Trophoblast cell (in vitro differentiated cells and primary cell): ENCODE measurements around the gene SKIC2.

Experiments
- DNase-seq, 2 donors: peaks; one replicate each; pipeline ENCODE4 v3.0.0-alpha.2; 2016
- H2AFZ ChIP-seq: 2 replicates; pipeline ENCODE4 v1.6.1; 2013; ENCODE audit warnings: low read length, moderate library complexity, mild to moderate bottlenecking; ENCODE audit not compliant: insufficient read depth, poor library complexity
- H2AK5ac ChIP-seq: 2 replicates; pipeline ENCODE4 v1.6.1; 2013; ENCODE audit warnings: mild to moderate bottlenecking, low read length
- H2BK120ac ChIP-seq: 2 replicates; pipeline ENCODE4 v1.6.1; 2013; ENCODE audit warnings: low read length, mild to moderate bottlenecking, moderate library complexity; ENCODE audit not compliant: insufficient read depth, poor library complexity
- H2BK12ac ChIP-seq: 2 replicates; pipeline ENCODE4 v1.6.1; 2013; ENCODE audit warnings: mild to moderate bottlenecking, low read length, moderate library complexity
- H2BK5ac ChIP-seq: 2 replicates; pipeline ENCODE4 v1.6.1; 2013; ENCODE audit warnings: low read length, low read depth, moderate library complexity, mild to moderate bottlenecking; ENCODE audit not compliant: poor library complexity
- H3K14ac ChIP-seq: 2 replicates; pipeline ENCODE4 v1.6.1; 2013; ENCODE audit warnings: mild to moderate bottlenecking, low read length
- H3K18ac ChIP-seq: 2 replicates; pipeline ENCODE4 v1.6.1; 2013; ENCODE audit warnings: mild to moderate bottlenecking, low read length
- H3K23ac ChIP-seq: 2 replicates; pipeline ENCODE4 v1.6.1; 2013; ENCODE audit warnings: low read length
- H3K27ac ChIP-seq: 2 replicates; pipeline ENCODE4 v1.5.1; 2013; ENCODE audit warnings: low read depth, mild to moderate bottlenecking, inconsistent platforms, low read length, moderate library complexity
- H3K27me3 ChIP-seq: 2 replicates; pipeline ENCODE4 v1.6.1; 2013; ENCODE audit warnings: inconsistent platforms, mild to moderate bottlenecking, low read length, moderate library complexity; ENCODE audit not compliant: insufficient read depth
- H3K36me3 ChIP-seq, 2 experiments: 1 replicate in 1 of 2; 2 replicates in 1 of 2; pipeline ENCODE4 v1.6.1; 2013; ENCODE audit warnings: low read length in 2 of 2, mild to moderate bottlenecking in 2 of 2, moderate library complexity in 1 of 2; ENCODE audit not compliant: insufficient read depth in 2 of 2, control insufficient read depth in 1 of 2
- H3K4ac ChIP-seq: 2 replicates; pipeline ENCODE4 v1.6.1; 2013; ENCODE audit warnings: low read depth, mild to moderate bottlenecking, low read length, moderate library complexity
- H3K4me1 ChIP-seq, 2 experiments: 1 replicate in 1 of 2; 2 replicates in 1 of 2; pipeline ENCODE4 v1.6.1; 2013; ENCODE audit warnings: low read length in 2 of 2, mild to moderate bottlenecking in 2 of 2, moderate library complexity in 1 of 2; ENCODE audit not compliant: insufficient read depth in 2 of 2, control insufficient read depth in 1 of 2
- H3K4me2 ChIP-seq: 2 replicates; pipeline ENCODE4 v1.6.1; 2013; ENCODE audit warnings: inconsistent platforms, mild to moderate bottlenecking, low read length, moderate library complexity
- H3K4me3 ChIP-seq: 2 replicates; pipeline ENCODE4 v1.5.1; 2013; ENCODE audit warnings: mild to moderate bottlenecking, low read depth, low read length, inconsistent platforms
- H3K79me1 ChIP-seq: one replicate; pipeline ENCODE4 v1.6.1; 2013; ENCODE audit warnings: low read length
- H3K79me2 ChIP-seq: 2 replicates; pipeline ENCODE4 v1.6.1; 2013; ENCODE audit warnings: low read length, mild to moderate bottlenecking; ENCODE audit not compliant: control insufficient read depth, insufficient read depth, poor library complexity
- H3K9ac ChIP-seq: 2 replicates; pipeline ENCODE4 v1.6.1; 2013; ENCODE audit warnings: mild to moderate bottlenecking, low read length
- H3K9me3 ChIP-seq: 2 replicates; pipeline ENCODE4 v1.6.1; 2013; ENCODE audit warnings: low read depth, mild to moderate bottlenecking, control low read depth, inconsistent platforms, low read length; ENCODE audit not compliant: insufficient read depth
- H4K12ac ChIP-seq: 2 replicates; pipeline ENCODE4 v1.6.1; 2013; ENCODE audit warnings: low read depth, mild to moderate bottlenecking, low read length, moderate library complexity
- H4K8ac ChIP-seq: 2 replicates; pipeline ENCODE4 v1.6.1; 2013; ENCODE audit warnings: low read depth, mild to moderate bottlenecking, low read length, moderate library complexity
- H4K91ac ChIP-seq: one replicate; pipeline ENCODE4 v1.6.1; 2013; ENCODE audit warnings: low read depth, mild to moderate bottlenecking, low read length, moderate library complexity
- WGBS: extraction: QIAGEN DNeasy Blood & Tissue Kit; methylation state at CpG from one replicate; pipeline ENCODE4 v1.1.7; 2013; ENCODE audit warnings: missing lambda C conversion rate; ENCODE audit not compliant: insufficient read length, insufficient coverage; ENCODE audit errors: extremely low coverage; 5-methylcytosine and 5-hydroxymethylcytosine counted together

Gene SKIC2

DNA sequence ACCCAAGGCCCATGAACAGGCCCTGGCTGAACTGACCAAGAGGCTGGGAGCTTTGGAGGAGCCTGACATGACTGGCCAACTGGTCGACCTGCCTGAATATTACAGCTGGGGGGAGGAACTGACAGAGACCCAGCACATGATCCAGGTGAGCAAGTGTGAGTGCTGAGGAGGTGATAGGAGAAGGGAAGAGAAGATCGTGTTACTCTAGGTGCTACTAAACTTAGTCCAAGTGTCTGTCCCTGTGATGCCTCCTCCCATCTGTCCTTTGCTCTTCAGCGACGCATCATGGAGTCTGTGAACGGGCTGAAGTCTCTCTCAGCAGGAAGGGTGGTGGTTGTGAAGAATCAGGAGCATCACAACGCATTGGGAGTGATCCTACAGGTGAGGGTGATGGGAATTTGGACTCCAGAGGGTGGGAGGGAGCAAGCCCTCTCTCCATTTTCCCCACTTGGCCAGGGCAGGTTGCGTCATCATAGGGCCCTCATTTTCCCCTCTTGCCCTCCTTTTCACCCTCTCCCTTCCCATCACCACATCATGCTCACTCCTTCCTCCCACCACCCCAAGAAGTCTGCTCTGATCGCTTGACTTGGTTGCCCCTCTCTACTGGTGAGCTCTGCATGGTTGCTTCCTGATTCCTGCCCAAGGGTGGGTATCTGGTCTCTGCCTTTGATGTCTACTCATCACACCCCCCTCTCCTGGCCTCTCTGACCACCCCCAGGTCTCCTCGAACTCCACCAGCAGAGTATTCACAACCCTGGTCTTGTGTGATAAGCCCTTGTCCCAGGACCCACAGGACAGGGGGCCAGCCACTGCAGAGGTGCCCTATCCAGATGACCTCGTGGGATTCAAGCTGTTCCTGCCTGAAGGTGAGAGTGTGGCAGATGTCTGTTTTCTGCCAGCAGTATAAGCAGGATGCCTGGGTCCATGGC lies 8.3 kb downstream of the SKIC2 start:
- no peak overlapping the region for H2AK5ac ChIP-seq
- H3K18ac ChIP-seq = no peak overlapping the region
- H3K4me1 ChIP-seq = peaks cover 5 to 6% of the 10 kb centered on the region in 2 experiments
- H3K79me2 ChIP-seq = no peaks in the 10 kb centered on the region
- H3K14ac ChIP-seq = no peak overlapping the region
- no peak overlapping the region for H4K12ac ChIP-seq
- H3K27ac ChIP-seq = no peak overlapping the region
- H3K4me2 ChIP-seq = no peak overlapping the region
- H2BK12ac ChIP-seq = no peak overlapping the region
- H3K27me3 ChIP-seq = no peaks in the 10 kb centered on the region
- peaks cover 74% of the 10 kb centered on the region in 2 experiments for H3K36me3 ChIP-seq
- no peak overlapping the region for H2BK120ac ChIP-seq
- H3K4me3 ChIP-seq = no peak overlapping the region
- no CpG with 5 or more reads among the region's 10 CpGs for WGBS
- H3K9ac ChIP-seq = no peak overlapping the region
- no peak overlapping the region for H4K8ac ChIP-seq
- no peak overlapping the region for H3K4ac ChIP-seq
- no peak overlapping the region for H4K91ac ChIP-seq
- peaks cover 7% of the 10 kb centered on the region for H3K79me1 ChIP-seq
- DNase-seq = no peak
- no peak overlapping the region for H2AFZ ChIP-seq
- no peaks in the 10 kb centered on the region for H3K9me3 ChIP-seq
- no peak overlapping the region for H3K23ac ChIP-seq
- no peak overlapping the region for H2BK5ac ChIP-seq

DNA sequence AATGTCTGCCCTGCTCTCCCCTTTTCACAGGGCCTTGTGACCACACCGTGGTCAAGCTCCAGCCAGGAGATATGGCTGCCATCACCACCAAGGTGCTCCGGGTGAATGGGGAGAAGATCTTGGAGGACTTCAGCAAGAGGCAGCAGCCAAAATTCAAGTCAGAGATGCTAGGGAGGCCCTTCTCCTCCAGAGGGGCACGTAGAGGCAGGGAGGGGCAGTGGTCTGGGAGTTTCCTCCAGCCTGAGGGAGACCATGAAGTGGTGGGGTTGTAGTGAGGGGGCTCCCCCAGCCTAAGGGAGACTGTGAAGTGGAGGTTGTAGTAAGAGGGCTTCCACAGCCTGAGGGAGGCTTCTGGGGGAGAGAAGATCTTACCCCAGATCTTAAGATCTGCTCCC lies 8.9 kb downstream of the SKIC2 start:
- Histone ChIP-seq H2BK12ac (no peak overlapping the region), H3K4ac (no peak overlapping the region), H3K27me3 (no peaks in the 10 kb centered on the region), H3K79me2 (peaks cover 2% of the 10 kb centered on the region), H4K91ac (no peak overlapping the region), H3K4me1 (peaks cover 7 to 10% of the 10 kb centered on the region in 2 experiments), H2BK5ac (no peak overlapping the region), H3K14ac (no peak overlapping the region), H3K4me2 (no peak overlapping the region), H3K79me1 (peaks cover 11% of the 10 kb centered on the region), H4K8ac (no peak overlapping the region), H3K4me3 (no peak overlapping the region), H2AK5ac (no peak overlapping the region), H3K9ac (no peak overlapping the region), H3K9me3 (no peaks in the 10 kb centered on the region), H2BK120ac (no peak overlapping the region), H2AFZ (no peak overlapping the region), H3K23ac (no peak overlapping the region), H4K12ac (no peak overlapping the region), H3K27ac (no peak overlapping the region), H3K36me3 (peaks cover 67 to 68% of the 10 kb centered on the region in 2 experiments), H3K18ac (no peak overlapping the region)
- no peak for DNase-seq
- no CpG with 5 or more reads among the region's 3 CpGs for WGBS

DNA sequence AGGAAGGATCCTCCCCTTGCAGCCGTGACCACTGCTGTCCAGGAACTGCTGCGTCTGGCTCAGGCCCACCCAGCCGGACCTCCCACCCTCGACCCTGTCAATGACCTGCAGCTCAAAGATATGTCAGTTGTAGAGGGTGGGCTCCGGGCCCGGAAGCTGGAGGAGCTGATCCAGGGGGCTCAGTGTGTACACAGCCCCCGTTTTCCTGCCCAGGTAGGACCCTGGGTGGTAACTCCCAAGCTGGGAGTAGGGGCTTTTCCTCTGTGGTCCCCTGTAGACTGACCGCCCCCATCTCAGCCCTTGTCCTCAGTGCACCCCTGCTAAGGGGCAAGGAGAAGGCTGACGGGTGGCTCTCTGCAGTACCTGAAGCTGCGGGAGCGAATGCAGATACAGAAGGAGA lies 9.4 kb downstream of the SKIC2 start:
- no peak overlapping the region for H3K18ac ChIP-seq
- no peaks in the 10 kb centered on the region for H3K27me3 ChIP-seq
- H2AFZ ChIP-seq = no peak overlapping the region
- H3K23ac ChIP-seq = no peak overlapping the region
- H3K9me3 ChIP-seq = no peaks in the 10 kb centered on the region
- H3K27ac ChIP-seq = no peak overlapping the region
- peaks cover 2% of the 10 kb centered on the region for H3K79me2 ChIP-seq
- peaks cover 11% of the 10 kb centered on the region for H3K79me1 ChIP-seq
- H2BK5ac ChIP-seq = no peak overlapping the region
- no peak overlapping the region for H3K4me2 ChIP-seq
- no peak overlapping the region for H3K4ac ChIP-seq
- no peak overlapping the region for H2AK5ac ChIP-seq
- H2BK120ac ChIP-seq = no peak overlapping the region
- peaks cover 9 to 12% of the 10 kb centered on the region in 2 experiments for H3K4me1 ChIP-seq
- H4K8ac ChIP-seq = no peak overlapping the region
- no peak overlapping the region for H2BK12ac ChIP-seq
- no peak overlapping the region for H4K91ac ChIP-seq
- no peak overlapping the region for H3K14ac ChIP-seq
- H3K4me3 ChIP-seq = no peak overlapping the region
- no peak for DNase-seq
- WGBS = no CpG with 5 or more reads among the region's 11 CpGs
- no peak overlapping the region for H4K12ac ChIP-seq
- no peak overlapping the region for H3K9ac ChIP-seq
- H3K36me3 ChIP-seq = peaks cover 64% of the 10 kb centered on the region in 2 experiments

- Histone ChIP-seq H3K4me2 (no peak overlapping the region), H3K79me1 (peaks cover 11% of the 10 kb centered on the region), H4K12ac (no peak overlapping the region), H3K27ac (no peak overlapping the region), H4K91ac (no peak overlapping the region), H3K79me2 (peaks cover 2% of the 10 kb centered on the region), H2BK120ac (no peak overlapping the region), H3K4me3 (no peak overlapping the region), H3K27me3 (no peaks in the 10 kb centered on the region), H3K4me1 (peaks cover 9 to 12% of the 10 kb centered on the region in 2 experiments), H3K4ac (no peak overlapping the region), H2BK12ac (no peak overlapping the region), H3K9me3 (no peaks in the 10 kb centered on the region), H2AFZ (no peak overlapping the region), H3K14ac (no peak overlapping the region), H4K8ac (no peak overlapping the region), H3K23ac (no peak overlapping the region), H3K18ac (no peak overlapping the region), H3K36me3 (peaks cover 57% of the 10 kb centered on the region in 2 experiments), H3K9ac (no peak overlapping the region), H2AK5ac (no peak overlapping the region), H2BK5ac (no peak overlapping the region)
- no peak for DNase-seq
- WGBS = no CpG with 5 or more reads among the region's 23 CpGs
Measured at GRCh38 chr6:31968791-31969711, 10.1 kb downstream of the SKIC2 start.
